ENCODE data around the gene PPP1R2B. TPM values are rescaled to one million over a fixed set of nuclear protein-coding genes. Genes with fewer than 3 reads are reported as not detected.
"Not testable (repeated sequence)": the region's sequence is repeated elsewhere in the genome, so short reads cannot be mapped to it uniquely, and the experiment has no call there.

Gene PPP1R2B
- polyA plus RNA-seq (ENCODE audit: insufficient read length in 3 of 3), result under 1 TPM in 1 of 3 donors, not detected in 2; 0.15 TPM

GRCh38 chr5:156850206-156850751 lies at the start of gene PPP1R2B:
Gene PPP1R2B (plus strand): TSS chr5:156850295. CDS start chr5:156850563, 268 bp downstream.
- no peak for DNase-seq (ENCODE audit: low read depth in 3 of 3, low spot score in 2 of 3)

GRCh38 chr5:156800929-156801328 lies 49.2 kb upstream of the PPP1R2B start:
- no peak for DNase-seq (ENCODE audit: low read depth in 3 of 3, low spot score in 2 of 3)

GRCh38 chr5:156802501-156802900 lies 47.6 kb upstream of the PPP1R2B start:
- no peak for DNase-seq (ENCODE audit: low read depth in 3 of 3, low spot score in 2 of 3)

GRCh38 chr5:156803404-156803803 lies 46.7 kb upstream of the PPP1R2B start:
- DNase-seq (ENCODE audit: low read depth in 3 of 3, low spot score in 2 of 3), result no peak

GRCh38 chr5:156812959-156813358 lies 37.1 kb upstream of the PPP1R2B start:
- DNase-seq (ENCODE audit: low read depth in 3 of 3, low spot score in 2 of 3), result no peak

GRCh38 chr5:156815988-156816599 lies 34.0 kb upstream of the PPP1R2B start:
- no peak for DNase-seq (ENCODE audit: low read depth in 3 of 3, low spot score in 2 of 3)

GRCh38 chr5:156819537-156819936 lies 30.6 kb upstream of the PPP1R2B start:
- DNase-seq (ENCODE audit: low read depth in 3 of 3, low spot score in 2 of 3), result no peak

GRCh38 chr5:156819967-156820581 lies 30.0 kb upstream of the PPP1R2B start:
- no peak for DNase-seq (ENCODE audit: low read depth in 3 of 3, low spot score in 2 of 3)

- DNase-seq (ENCODE audit: low read depth in 3 of 3, low spot score in 2 of 3), result no peak
These were observed 25.9 kb upstream of the PPP1R2B start for GRCh38 chr5:156824241-156824640.

GRCh38 chr5:156824800-156825199 lies 25.3 kb upstream of the PPP1R2B start:
- DNase-seq (ENCODE audit: low read depth in 3 of 3, low spot score in 2 of 3), result peak; percentile 19 to 36 (median 27)

GRCh38 chr5:156825688-156826087 lies 24.4 kb upstream of the PPP1R2B start:
- DNase-seq (ENCODE audit: low read depth in 3 of 3, low spot score in 2 of 3), result no peak

- DNase-seq (ENCODE audit: low read depth in 3 of 3, low spot score in 2 of 3), result no peak
These were observed 23.9 kb upstream of the PPP1R2B start for GRCh38 chr5:156826150-156826549.

GRCh38 chr5:156834916-156835315 lies 15.2 kb upstream of the PPP1R2B start:
- DNase-seq (ENCODE audit: low read depth in 3 of 3, low spot score in 2 of 3), result no peak

- no peak for DNase-seq (ENCODE audit: low read depth in 3 of 3, low spot score in 2 of 3)
These were observed 14.2 kb upstream of the PPP1R2B start for GRCh38 chr5:156835905-156836304.

GRCh38 chr5:156836846-156837245 lies 13.2 kb upstream of the PPP1R2B start:
- DNase-seq (ENCODE audit: low read depth in 3 of 3, low spot score in 2 of 3), result no peak

GRCh38 chr5:156838961-156839360 lies 11.1 kb upstream of the PPP1R2B start:
- DNase-seq (ENCODE audit: low read depth in 3 of 3, low spot score in 2 of 3), result no peak

GRCh38 chr5:156841737-156842136 lies 8.4 kb upstream of the PPP1R2B start:
- no peak for DNase-seq (ENCODE audit: low read depth in 3 of 3, low spot score in 2 of 3)

GRCh38 chr5:156846914-156847313 lies 3.2 kb upstream of the PPP1R2B start:
- DNase-seq (ENCODE audit: low read depth in 3 of 3, low spot score in 2 of 3), result no peak

GRCh38 chr5:156848447-156848846 lies 1.6 kb upstream of the PPP1R2B start:
- not testable (repeated sequence) for DNase-seq (ENCODE audit: low read depth in 3 of 3, low spot score in 2 of 3)

- no peak for DNase-seq (ENCODE audit: low read depth in 3 of 3, low spot score in 2 of 3)
These were observed 1.8 kb downstream of the PPP1R2B start for GRCh38 chr5:156851880-156852279.

GRCh38 chr5:156853055-156853454 lies 3.0 kb downstream of the PPP1R2B start:
- DNase-seq (ENCODE audit: low read depth in 3 of 3, low spot score in 2 of 3), result not testable (repeated sequence)

GRCh38 chr5:156865427-156865826 lies 15.3 kb downstream of the PPP1R2B start:
- DNase-seq (ENCODE audit: low read depth in 3 of 3, low spot score in 2 of 3), result no peak
